ENCODE data around the gene MAP3K4. TPM values are rescaled to one million over a fixed set of nuclear protein-coding genes. Genes with fewer than 3 reads are reported as not detected.

The MAP3K4 gene
- total RNA-seq, 1 donor from 2014 or later = 47.7 TPM

DNA sequence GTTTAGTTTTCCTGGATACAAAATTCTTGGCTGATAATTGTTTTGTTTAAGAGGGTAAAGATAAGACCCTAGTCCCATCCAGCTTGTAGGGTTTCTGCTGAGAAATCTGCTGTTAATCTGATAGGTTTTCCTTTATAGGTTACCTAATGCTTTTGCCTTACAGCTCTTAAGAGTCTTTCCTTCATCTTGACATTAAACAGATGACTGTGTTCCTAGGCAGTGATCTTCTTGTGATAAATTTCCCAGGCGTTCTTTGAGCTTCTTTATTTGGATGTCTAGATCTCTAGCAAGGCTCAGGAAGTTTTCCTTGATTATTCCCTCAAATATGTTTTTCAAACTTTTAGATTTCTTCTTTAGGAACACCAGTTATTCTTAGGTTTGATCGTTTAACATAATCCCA lies 134.0 kb downstream of the MAP3K4 start:
- Histone ChIP-seq H3K4me3 (no peak overlapping the region), H3K36me3 (no peaks in the 10 kb centered on the region), H3K27ac (no peak overlapping the region), H3K27me3 (no peaks in the 10 kb centered on the region), H3K4me1 (no peaks in the 10 kb centered on the region), H3K9me3 (peaks cover 17% of the 10 kb centered on the region)
- TF ChIP-seq, protein P1, sequence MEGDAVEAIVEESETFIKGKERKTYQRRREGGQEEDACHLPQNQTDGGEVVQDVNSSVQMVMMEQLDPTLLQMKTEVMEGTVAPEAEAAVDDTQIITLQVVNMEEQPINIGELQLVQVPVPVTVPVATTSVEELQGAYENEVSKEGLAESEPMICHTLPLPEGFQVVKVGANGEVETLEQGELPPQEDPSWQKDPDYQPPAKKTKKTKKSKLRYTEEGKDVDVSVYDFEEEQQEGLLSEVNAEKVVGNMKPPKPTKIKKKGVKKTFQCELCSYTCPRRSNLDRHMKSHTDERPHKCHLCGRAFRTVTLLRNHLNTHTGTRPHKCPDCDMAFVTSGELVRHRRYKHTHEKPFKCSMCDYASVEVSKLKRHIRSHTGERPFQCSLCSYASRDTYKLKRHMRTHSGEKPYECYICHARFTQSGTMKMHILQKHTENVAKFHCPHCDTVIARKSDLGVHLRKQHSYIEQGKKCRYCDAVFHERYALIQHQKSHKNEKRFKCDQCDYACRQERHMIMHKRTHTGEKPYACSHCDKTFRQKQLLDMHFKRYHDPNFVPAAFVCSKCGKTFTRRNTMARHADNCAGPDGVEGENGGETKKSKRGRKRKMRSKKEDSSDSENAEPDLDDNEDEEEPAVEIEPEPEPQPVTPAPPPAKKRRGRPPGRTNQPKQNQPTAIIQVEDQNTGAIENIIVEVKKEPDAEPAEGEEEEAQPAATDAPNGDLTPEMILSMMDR (IDR thresholded peaks at IDR 0.05) = no peak
- no peak for DNase-seq
- no peak for ATAC-seq
- intact Hi-C loops (cut with DNase I) = no loop called here

- Histone ChIP-seq H3K4me3 (no peak overlapping the region), H3K27ac (no peak overlapping the region), H3K27me3 (no peaks in the 10 kb centered on the region), H3K4me1 (no peaks in the 10 kb centered on the region), H3K36me3 (no peaks in the 10 kb centered on the region), H3K9me3 (peaks cover 17% of the 10 kb centered on the region)
- ATAC-seq (no peak), DNase-seq (no peak)
- intact Hi-C loops (cut with DNase I) = no loop called here
- TF ChIP-seq, protein P1 (IDR thresholded peaks at IDR 0.05) = no peak
Observed at GRCh38 chr6:161127071-161127740, 135.6 kb downstream of the MAP3K4 start.

DNA sequence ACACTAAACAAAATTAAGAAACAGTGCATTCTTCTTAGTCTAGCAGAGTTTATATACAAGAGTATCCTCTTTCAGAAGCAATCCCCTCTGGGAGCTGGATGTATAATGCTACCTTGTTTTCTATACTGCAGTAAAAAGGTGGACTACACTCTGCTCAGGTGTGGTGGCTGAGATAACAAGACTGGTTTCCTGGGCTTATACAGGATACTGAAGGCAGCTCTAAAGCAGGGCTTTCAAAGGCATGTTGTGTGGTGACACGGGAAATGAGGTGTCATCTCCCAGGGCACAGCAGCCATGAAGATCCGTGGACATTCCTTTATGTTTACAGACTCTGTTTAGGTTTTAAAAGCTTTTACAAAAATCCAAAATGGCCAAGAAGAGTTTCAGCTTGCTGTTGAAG lies 136.7 kb downstream of the MAP3K4 start:
- no peaks in the 10 kb centered on the region for H3K36me3 ChIP-seq
- no peak for DNase-seq
- intact Hi-C loops (cut with DNase I) = no loop called here
- H3K27me3 ChIP-seq = no peaks in the 10 kb centered on the region
- TF ChIP-seq, protein P1 (IDR thresholded peaks at IDR 0.05) = no peak
- ATAC-seq = no peak
- H3K27ac ChIP-seq = no peak overlapping the region
- no peaks in the 10 kb centered on the region for H3K4me1 ChIP-seq
- H3K4me3 ChIP-seq = no peak overlapping the region
- peaks cover 7% of the 10 kb centered on the region for H3K9me3 ChIP-seq

DNA sequence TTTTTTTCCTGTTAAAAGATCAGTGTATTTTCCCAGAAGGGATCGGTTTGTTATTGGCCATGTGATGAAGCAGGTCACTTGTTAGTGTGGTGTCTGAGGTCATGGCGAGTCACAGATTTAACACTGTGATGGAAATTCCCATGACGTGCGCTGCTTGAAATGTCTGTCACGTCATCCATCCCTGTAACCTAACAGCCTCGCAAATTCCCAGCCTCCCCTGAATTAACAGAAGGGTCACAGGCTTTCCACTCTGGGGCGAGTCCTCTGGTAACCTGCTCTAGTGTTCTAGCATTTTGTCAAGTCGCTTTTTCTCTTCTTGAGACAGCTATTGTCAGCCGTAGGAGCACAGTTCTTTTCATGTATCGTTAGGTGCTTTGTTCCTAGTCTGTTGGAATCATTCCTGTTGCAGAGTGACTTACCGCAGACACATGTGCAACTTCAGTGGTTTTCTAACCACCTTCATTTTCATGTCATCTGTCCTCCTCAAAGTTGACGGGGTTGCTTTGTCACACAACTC lies 137.2 kb downstream of the MAP3K4 start:
- ATAC-seq = no peak
- peaks cover 2% of the 10 kb centered on the region for H3K9me3 ChIP-seq
- no peak overlapping the region for H3K4me3 ChIP-seq
- TF ChIP-seq, protein P1 (IDR thresholded peaks at IDR 0.05) = no peak
- H3K27me3 ChIP-seq = no peaks in the 10 kb centered on the region
- no peaks in the 10 kb centered on the region for H3K4me1 ChIP-seq
- DNase-seq = no peak
- no peaks in the 10 kb centered on the region for H3K36me3 ChIP-seq
- intact Hi-C loops (cut with DNase I) = no loop called here
- no peak overlapping the region for H3K27ac ChIP-seq

DNA sequence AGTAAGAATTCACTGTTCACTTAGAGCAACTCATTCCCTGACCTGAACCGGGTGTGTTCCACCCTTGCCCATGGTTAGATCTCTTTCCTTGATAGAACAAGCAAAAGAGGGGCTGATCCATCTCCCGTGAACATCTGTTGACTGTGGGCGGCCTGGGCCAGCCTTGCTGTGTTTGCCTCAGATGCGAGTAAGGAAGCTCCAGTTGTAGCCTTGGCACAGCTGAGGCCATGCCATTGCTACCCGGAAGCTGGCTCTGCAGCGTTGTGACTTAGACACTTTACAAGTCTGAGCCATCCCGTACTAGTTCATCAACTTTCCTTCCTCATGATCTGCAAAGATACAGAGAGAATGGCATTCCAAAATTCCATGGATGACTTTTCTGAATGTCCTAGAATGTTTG lies 139.0 kb downstream of the MAP3K4 start:
- intact Hi-C loops (cut with DNase I) = no loop called here
- Histone ChIP-seq H3K36me3 (no peaks in the 10 kb centered on the region), H3K27me3 (no peaks in the 10 kb centered on the region), H3K4me3 (no peak overlapping the region), H3K9me3 (no peaks in the 10 kb centered on the region), H3K4me1 (no peaks in the 10 kb centered on the region), H3K27ac (no peak overlapping the region)
- DNase-seq (no peak), ATAC-seq (no peak)
- TF ChIP-seq, protein P1 (IDR thresholded peaks at IDR 0.05) = no peak

Measured in upper lobe of right lung (tissue), 1 donor.